Epithelial cell of esophagus (primary cell): ENCODE data around the gene ACADSB.

Experiments
- DNase-seq: peaks from one replicate; pipeline ENCODE4 v3.0.0; 2010; ENCODE audit warnings: low read depth
- H3K4me3 ChIP-seq: 2 replicates; pipeline ENCODE4 v1.5.1; 2011; ENCODE audit warnings: mild to moderate bottlenecking, low read length, control low read depth
- CTCF ChIP-seq: IDR thresholded peaks from 2 replicates; pipeline ENCODE4 v1.5.1; 2011; ENCODE audit warnings: low read depth, mild to moderate bottlenecking, low read length, control low read depth, inconsistent platforms; ENCODE audit not compliant: insufficient read depth; ENCODE audit errors: missing control alignments

ACADSB gene

GRCh38 chr10:123045961-123046731, 37.3 kb downstream of the ACADSB start:
- H3K4me3 ChIP-seq, result no peak overlapping the region
- TF ChIP-seq CTCF, result no peak
- no peak for DNase-seq

GRCh38 chr10:123057968-123058367, 49.2 kb downstream of the ACADSB start:
- no peak for DNase-seq
- H3K4me3 ChIP-seq, result no peak overlapping the region
- no peak for TF ChIP-seq CTCF

GRCh38 chr10:123061865-123062264, 53.1 kb downstream of the ACADSB start:
- no peak for TF ChIP-seq CTCF
- no peak overlapping the region for H3K4me3 ChIP-seq
- no peak for DNase-seq

GRCh38 chr10:123062726-123063125, 53.9 kb downstream of the ACADSB start:
- DNase-seq, result no peak
- TF ChIP-seq CTCF, result no peak
- no peak overlapping the region for H3K4me3 ChIP-seq

GRCh38 chr10:123068087-123068853, 59.5 kb downstream of the ACADSB start:
- TF ChIP-seq CTCF, result no peak
- no peak for DNase-seq
- H3K4me3 ChIP-seq, result no peak overlapping the region

- H3K4me3 ChIP-seq, result no peak overlapping the region
- no peak for DNase-seq
- no peak for TF ChIP-seq CTCF
These were observed 60.6 kb downstream of the ACADSB start for GRCh38 chr10:123069246-123069986.
